Breast epithelium (tissue), 3 donors: ENCODE measurements around the gene MVB12B.

Experiments
- CTCF ChIP-seq, 3 donors: fragments of 450-650 bp; IDR thresholded peaks; one replicate each; pipeline ENCODE4 v1.5.1; 2016 to 2017; ENCODE audit warnings: antibody characterized with exemption in 3 of 3, mild to moderate bottlenecking in 3 of 3, moderate library complexity in 3 of 3
- POLR2A ChIP-seq: fragments of 450-650 bp; IDR thresholded peaks from one replicate; pipeline ENCODE4 v1.6.1; 2016; ENCODE audit warnings: antibody characterized with exemption, mild to moderate bottlenecking, moderate library complexity
- POLR2AphosphoS5 ChIP-seq, 3 donors: sonication (generic); formaldehyde crosslinking; IDR thresholded peaks; one replicate each; pipeline ENCODE4 v1.6.1; 2017; ENCODE audit warnings: antibody characterized with exemption in 3 of 3

- TF ChIP-seq POLR2AphosphoS5 (IDR thresholded peaks at IDR 0.05), result no peak
- TF ChIP-seq POLR2A, result no peak
- no peak for TF ChIP-seq CTCF (IDR thresholded peaks at IDR 0.05)
These were observed 156.9 kb downstream of the MVB12B start for GRCh38 chr9:126483468-126484073.
